Keratinocyte (primary cell): Measurements from ENCODE around the gene CXCL12.

ENCODE experiments used
- CTCF ChIP-seq, 3 experiments: IDR thresholded peaks in 1 of 3; conservative IDR thresholded peaks in 1 of 3; optimal IDR thresholded peaks in 1 of 3; 2 replicates in 2 of 3; 3 replicates in 1 of 3; pipeline versions ENCODE3 to v1.5.1; 2011; ENCODE audit warnings: low read length in 3 of 3, mild to moderate bottlenecking in 3 of 3, moderate library complexity in 2 of 3, control low read depth in 1 of 3, inconsistent platforms in 1 of 3; ENCODE audit not compliant: insufficient read depth in 2 of 3; ENCODE audit errors: extremely low read depth in 1 of 3
- EZH2 ChIP-seq: IDR thresholded peaks from one replicate; pipeline ENCODE4 v1.6.1; 2012; ENCODE audit warnings: inconsistent platforms, mild to moderate bottlenecking, low read length, moderate library complexity

GRCh38 chr10:44343843-44344242, 41.1 kb downstream of the CXCL12 start:
- no peak for TF ChIP-seq CTCF (optimal IDR thresholded peaks at IDR 0.05 in 1 of 3, IDR thresholded peaks at IDR 0.05 in 1 of 3, conservative IDR thresholded peaks at IDR 0.05 in 1 of 3; ENCODE audit: extremely low read depth in 1 of 3, insufficient read depth in 2 of 3, low read length in 3 of 3)
- no peak for TF ChIP-seq EZH2
